Right renal cortex interstitium (tissue), 3 donors: ENCODE measurements around the gene SAP30. TPM values are rescaled to one million over a fixed set of nuclear protein-coding genes. Genes with fewer than 3 reads are reported as not detected.

Source experiments
- DNase-seq, 3 donors: peaks; one replicate each; pipeline ENCODE4 v3.0.0-alpha.2; 2013; ENCODE audit warnings: low read depth in 3 of 3, low spot score in 2 of 3
- polyA plus RNA-seq, 3 donors: library from polyadenylated mRNA; unstranded; fragments of 120-200 nt; gene quantifications; one replicate each; pipeline ENCODE4 v1.2.1, GENCODE V29; 2013; ENCODE audit not compliant: insufficient read length in 3 of 3

SAP30 gene
- polyA plus RNA-seq = 10 to 100 TPM; 13.2 to 13.7 (median 13.6) TPM

- DNase-seq = peak; percentile 94 to 97 (median 96)
Observed at GRCh38 chr4:173370477-173371291, at the start of gene SAP30. Gene SAP30, plus strand, starts transcription at chr4:173370954. Its CDS starts 229 bp downstream, at chr4:173371183.

GRCh38 chr4:173325007-173325736 lies 45.6 kb upstream of the SAP30 start:
- no peak for DNase-seq

- no peak for DNase-seq
Observed at GRCh38 chr4:173328236-173328901, 42.4 kb upstream of the SAP30 start.

- no peak for DNase-seq
Observed at GRCh38 chr4:173330590-173330989, 40.2 kb upstream of the SAP30 start.

- no peak for DNase-seq
Observed at GRCh38 chr4:173332021-173332487, 38.7 kb upstream of the SAP30 start.

GRCh38 chr4:173332963-173333657 lies 37.6 kb upstream of the SAP30 start:
- no peak for DNase-seq

GRCh38 chr4:173333658-173334084 lies 37.1 kb upstream of the SAP30 start:
- peak in 1 of 3 donors; percentile 26 for DNase-seq

GRCh38 chr4:173334085-173334890 lies 36.5 kb upstream of the SAP30 start, which contains the start of gene HMGB2:
Gene HMGB2, minus strand, starts transcription at chr4:173334358. Its CDS starts 709 bp downstream, at chr4:173333649.
- peak; percentile 99 to 100 (median 99) for DNase-seq

GRCh38 chr4:173334891-173335752 lies 35.6 kb upstream of the SAP30 start:
- peak; percentile 65 to 76 (median 66) for DNase-seq

- DNase-seq = no peak
Observed at GRCh38 chr4:173337463-173337862, 33.3 kb upstream of the SAP30 start.

GRCh38 chr4:173343832-173344397 lies 26.8 kb upstream of the SAP30 start:
- DNase-seq = no peak

GRCh38 chr4:173345648-173346047 lies 25.1 kb upstream of the SAP30 start:
- DNase-seq = no peak

GRCh38 chr4:173346074-173346473 lies 24.7 kb upstream of the SAP30 start:
- DNase-seq = no peak

- DNase-seq = no peak
Observed at GRCh38 chr4:173347467-173347866, 23.3 kb upstream of the SAP30 start.

- DNase-seq = no peak
Observed at GRCh38 chr4:173357939-173358338, 12.8 kb upstream of the SAP30 start.

- DNase-seq = no peak
Observed at GRCh38 chr4:173360587-173361221, 10.1 kb upstream of the SAP30 start.

- no peak for DNase-seq
Observed at GRCh38 chr4:173362666-173363065, 8.1 kb upstream of the SAP30 start.
